K562 (cell line): ENCODE measurements around the gene ATP5ME. TPM values are rescaled to one million over a fixed set of nuclear protein-coding genes. Genes with fewer than 3 reads are reported as not detected.

Experiments used
- ATAC-seq: fragments of 200-7000 bp; cut with Tn5 transposase; 3 replicates; pipeline ENCODE4 v1.9.1; 2020; ENCODE audit warnings: moderate library complexity
- BruUV-seq: library from RNA; stranded (reverse); fragments of 400-500 nt; replicated peaks from 2 replicates; lab custom pipeline; 2021; lab: Mats Ljungman, UMichigan
- CTCF ChIA-PET: fragments of 300-600 bp; formaldehyde crosslinking; extraction: SDS; loops from one replicate; lab custom pipeline; 2021; ENCODE audit warnings: low intra/inter-chr PET ratio; lab: Yijun Ruan, JAX
- POLR2A ChIA-PET: fragments of 300-600, 350-650 bp; sonication (Branson Sonifier 250); formaldehyde crosslinking; extraction: SDS; loops from one replicate; lab custom pipeline; 2021; ENCODE audit warnings: antibody characterized with exemption, inconsistent platforms; lab: Yijun Ruan, JAX
- DNase-seq, 4 experiments: peaks; one replicate each; pipeline versions ENCODE4 v3.0.0 to v3.0.0-alpha.2; 2011 to 2018; ENCODE audit warnings: low spot score in 3 of 4, mixed read lengths in 3 of 4; ENCODE audit errors: extremely low read depth in 1 of 4
- FAIRE-seq: peaks from 2 replicates; lab custom pipeline; 2011; peaks lifted over from hg19 to GRCh38; lab: Jason Lieb, UNC
- H2AFZ ChIP-seq: 2 replicates; pipeline ENCODE4 v1.6.0; 2011; ENCODE audit warnings: low read depth, low read length, control low read depth, inconsistent platforms
- H3K27ac ChIP-seq: fragments of 200-600 bp; 3 replicates; pipeline ENCODE4 v1.8.0; 2011; ENCODE audit warnings: low read depth, mild to moderate bottlenecking, control low read depth, inconsistent platforms, low read length, moderate library complexity, mixed read lengths; ENCODE audit errors: extremely low read depth
- H3K27me3 ChIP-seq, 2 experiments: fragments of 300-600 bp in 1 of 2; 2 replicates in 1 of 2; 3 replicates in 1 of 2; pipeline versions ENCODE4 v1.6.0 to v1.8.0; 2011; ENCODE audit warnings: inconsistent platforms in 2 of 2, low read length in 2 of 2, mild to moderate bottlenecking in 1 of 2, mixed read lengths in 1 of 2, moderate library complexity in 1 of 2; ENCODE audit not compliant: control insufficient read depth in 2 of 2, insufficient read depth in 2 of 2
- H3K36me3 ChIP-seq: fragments of 300-600 bp; 3 replicates; pipeline ENCODE4 v1.8.0; 2011; ENCODE audit warnings: mild to moderate bottlenecking, low read length, inconsistent platforms; ENCODE audit not compliant: control insufficient read depth, insufficient read depth
- H3K4me1 ChIP-seq, 2 experiments: fragments of 200-600 bp in 1 of 2; replicated peaks in 1 of 2; 2 replicates in 1 of 2; 3 replicates in 1 of 2; pipeline versions ENCODE4 v1.5.1 to v1.8.0; 2011; ENCODE audit warnings: inconsistent platforms in 2 of 2, low read length in 2 of 2, mild to moderate bottlenecking in 1 of 2, mixed read lengths in 1 of 2, moderate library complexity in 1 of 2; ENCODE audit not compliant: control insufficient read depth in 2 of 2, insufficient read depth in 2 of 2
- H3K4me2 ChIP-seq: 2 replicates; pipeline ENCODE4 v1.6.1; 2011; ENCODE audit warnings: low read length, control low read depth, inconsistent platforms, mixed read lengths; ENCODE audit not compliant: insufficient read depth
- H3K4me3 ChIP-seq: fragments of 200-600 bp; sonication (generic), shearing (Covaris generic); 2 replicates; pipeline ENCODE4 v1.5.1; 2016; ENCODE audit warnings: control low read depth, inconsistent platforms
- H3K79me2 ChIP-seq: fragments of 200-600 bp; 3 replicates; pipeline ENCODE4 v1.8.0; 2011; ENCODE audit warnings: low read length, inconsistent platforms; ENCODE audit not compliant: control insufficient read depth, insufficient read depth
- H3K9ac ChIP-seq, 2 experiments: 2 replicates each; pipeline versions ENCODE4 v1.6.0 to v1.6.1; 2011; ENCODE audit warnings: low read depth in 2 of 2, low read length in 2 of 2, control low read depth in 1 of 2, inconsistent platforms in 1 of 2, mild to moderate bottlenecking in 1 of 2, mixed read lengths in 1 of 2; ENCODE audit not compliant: insufficient read depth in 1 of 2
- H3K9me1 ChIP-seq: one replicate; pipeline ENCODE4 v1.6.0; 2011; ENCODE audit warnings: inconsistent platforms, mild to moderate bottlenecking, low read length, moderate library complexity; ENCODE audit not compliant: control insufficient read depth, insufficient read depth
- H3K9me3 ChIP-seq: replicated peaks from 2 replicates; pipeline ENCODE4 v1.5.1; 2011; ENCODE audit warnings: low read depth, low read length, inconsistent platforms; ENCODE audit not compliant: control insufficient read depth, insufficient read depth
- H4K20me1 ChIP-seq: replicated peaks from 2 replicates; pipeline ENCODE4 v1.6.1; 2011; ENCODE audit warnings: low read length, inconsistent platforms, mixed read lengths; ENCODE audit not compliant: control insufficient read depth, insufficient read depth
- FOS ChIP-seq: IDR thresholded peaks from 3 replicates; pipeline ENCODE4 v1.6.1; 2011; ENCODE audit not compliant: insufficient read length; ENCODE audit errors: extremely low read depth
- HDAC2 ChIP-seq: fragments of 450-650 bp; IDR thresholded peaks from 2 replicates; pipeline ENCODE4 v1.6.1; 2016; ENCODE audit warnings: mild to moderate bottlenecking
- HDAC6 ChIP-seq: IDR thresholded peaks from 2 replicates; pipeline ENCODE4 v1.6.1; 2012; ENCODE audit warnings: low read depth, mild to moderate bottlenecking, control low read depth, inconsistent platforms, low read length, moderate library complexity
- MED1 ChIP-seq: sonication (generic); formaldehyde crosslinking; IDR thresholded peaks from 2 replicates; pipeline ENCODE4 v1.8.1; 2023; ENCODE audit warnings: missing genetic modification reagents, borderline replicate concordance
- NFIX ChIP-seq: fragments of 250-450 bp; sonication (Bioruptor Pico); IDR thresholded peaks from 2 replicates; pipeline ENCODE4 v1.4.0; 2020; ENCODE audit warnings: low read depth, mild to moderate bottlenecking, moderate library complexity
- RREB1 ChIP-seq: fragments of 250-450 bp; sonication (Bioruptor Pico); IDR thresholded peaks from 2 replicates; pipeline ENCODE4 v1.4.0; 2020
- SMARCA4 ChIP-seq: fragments of 450-650 bp; IDR thresholded peaks from 2 replicates; pipeline ENCODE4 v1.6.1; 2016
- SMC3 ChIP-seq: conservative IDR thresholded peaks from 2 replicates; pipeline ENCODE4 v1.6.1; 2011; ENCODE audit warnings: low read depth, low read length, improper control_type of control experiment; ENCODE audit not compliant: insufficient read depth
- TCF3 ChIP-seq: sonication (generic); formaldehyde crosslinking; IDR thresholded peaks from 2 replicates; pipeline ENCODE4 v1.4.0; 2020; ENCODE audit warnings: mild to moderate bottlenecking, missing genetic modification reagents
- TEAD2 ChIP-seq: fragments of 450-650 bp; IDR thresholded peaks from 2 replicates; pipeline ENCODE4 v1.6.1; 2016; ENCODE audit warnings: missing genetic modification characterization, control low read depth, missing compliant biosample characterization
- THAP7 ChIP-seq: fragments of 250-450 bp; sonication (Bioruptor Pico); IDR thresholded peaks from 2 replicates; pipeline ENCODE4 v1.5.0; 2021
- XRCC5 ChIP-seq: fragments of 200-400 bp; formaldehyde crosslinking; IDR thresholded peaks from 2 replicates; pipeline ENCODE4 v1.6.1; 2017; ENCODE audit warnings: low read depth, mild to moderate bottlenecking, low read length
- ZNF696 ChIP-seq: fragments of 250-450 bp; sonication (Bioruptor Pico); conservative IDR thresholded peaks from 2 replicates; pipeline ENCODE4 v1.4.0; 2020; ENCODE audit warnings: mild to moderate bottlenecking, moderate library complexity
- ZSCAN32 ChIP-seq: fragments of 450-650 bp; formaldehyde crosslinking; IDR thresholded peaks from 2 replicates; pipeline ENCODE4 v1.4.0; 2020; ENCODE audit warnings: mild to moderate bottlenecking, moderate library complexity
- WGBS: fragments of 100-300 bp; shearing (Covaris generic); methylation state at CpG from one replicate; pipeline ENCODE4 v1.1.6; 2016; ENCODE audit warnings: low coverage, mixed read lengths; ENCODE audit not compliant: insufficient coverage; ENCODE audit errors: missing lambda C conversion rate; 5-methylcytosine and 5-hydroxymethylcytosine counted together
- in situ Hi-C: fragments of 300-500 bp; cut with MboI; formaldehyde crosslinking; loops from 4 replicates; pipeline ENCODE4 v1.15.0; 2018; ENCODE audit warnings: inconsistent platforms, mixed read lengths
- intact Hi-C: fragments of 100-400 bp; cut with micrococcal nuclease; formaldehyde crosslinking; loops from 2 replicates; pipeline ENCODE4 v1.14.2; 2022
- polyA plus RNA-seq, 8 experiments: library from polyadenylated mRNA; depleted of rRNA in 4 of 8; stranded (reverse) in 5 of 8; unstranded in 3 of 8; fragments of >200 nt; fragmentation: Nextera tagmentation in 2 of 8; fragmentation: Illumina TruSeq in 1 of 8; extraction: Ambion mirVana in 2 of 8; extraction: Trizol in 1 of 8; gene quantifications; 2 replicates each; pipeline versions ENCODE4 v1.2.1 to v1.2.3, GENCODE V29; 2011 to 2014; ENCODE audit warnings: inconsistent platforms in 1 of 8, missing spikeins in 1 of 8
- total RNA-seq, 7 experiments: library from RNA; depleted of rRNA in 6 of 7; stranded (reverse); fragments of >200 nt in 6 of 7; fragmentation: Illumina TruSeq in 2 of 7; extraction: Trizol in 2 of 7; gene quantifications; 2 replicates each; pipeline versions ENCODE4 v1.2.1 to v1.2.3, GENCODE V29; 2011 to 2021; ENCODE audit warnings: low replicate concordance in 1 of 7

ATP5ME gene
- total and polyA plus RNA-seq, 9 of the 15 experiments (the other 6 are each of a cell fraction or from before 2014, with no cell fraction given) = 509 to 2,480 (median 887) TPM

GRCh38 chr4:710116-710515 is 36.0 kb upstream of the ATP5ME start:
- POLR2A ChIA-PET = interaction anchor here (1.1 kb wide), 1 partner anchor 15 kb away, joined by 4 read pairs; no protein-coding TSS in a partner anchor
- Histone ChIP-seq H4K20me1 (no peaks in the 10 kb centered on the region), H3K79me2 (peaks cover 85% of the 10 kb centered on the region), H3K36me3 (peaks cover 31% of the 10 kb centered on the region; the same call in 2 of the 3 replicates), H3K4me3 (no peak overlapping the region)
- DNase-seq = no peak
- no peak for TF ChIP-seq ZNF696 (CRISPR knock-in tag)
- no peak for TF ChIP-seq RREB1 (CRISPR knock-in tag)
- TF ChIP-seq TCF3 = no peak
- no peak for TF ChIP-seq TEAD2
- no peak for TF ChIP-seq HDAC6
- no peak for TF ChIP-seq THAP7 (CRISPR knock-in tag)
- TF ChIP-seq ZSCAN32 (CRISPR knock-in tag) = no peak
- TF ChIP-seq HDAC2 = no peak
- TF ChIP-seq XRCC5 = no peak
- no peak for TF ChIP-seq SMC3
- no peak for TF ChIP-seq FOS
- no peak for TF ChIP-seq NFIX (CRISPR knock-in tag)
- no peak for TF ChIP-seq MED1 (CRISPR knock-in tag)
- TF ChIP-seq SMARCA4 = no peak
- TF ChIP-seq, all 486 proteins: peak for 0
- CTCF ChIA-PET = no interaction called here
- H2AFZ ChIP-seq = no peak overlapping the region
- 84% methylated on average over 7 of the region's 9 CpGs for WGBS
- FAIRE-seq (no peak), ATAC-seq (no peak)
- no TSS peak for BruUV-seq
- peak overlapping the region in 1 of 2 experiments; percentile 54; a peak in 2 of 4 replicates for H3K9ac ChIP-seq
- in situ Hi-C loops (no loop called here), intact Hi-C loops (no loop called here)
- no peaks in the 10 kb centered on the region for H3K9me1 ChIP-seq
- H3K4me2 ChIP-seq = no peak overlapping the region
- no peaks in the 10 kb centered on the region for H3K9me3 ChIP-seq
- H3K27ac ChIP-seq = no peak overlapping the region
- peaks cover 2 to 49% of the 10 kb centered on the region in 2 experiments; a peak in 4 of 5 replicates for H3K4me1 ChIP-seq
- H3K27me3 ChIP-seq = no peaks in the 10 kb centered on the region
